Measurements from ENCODE around the gene DARS1.

DARS1 gene

DNA sequence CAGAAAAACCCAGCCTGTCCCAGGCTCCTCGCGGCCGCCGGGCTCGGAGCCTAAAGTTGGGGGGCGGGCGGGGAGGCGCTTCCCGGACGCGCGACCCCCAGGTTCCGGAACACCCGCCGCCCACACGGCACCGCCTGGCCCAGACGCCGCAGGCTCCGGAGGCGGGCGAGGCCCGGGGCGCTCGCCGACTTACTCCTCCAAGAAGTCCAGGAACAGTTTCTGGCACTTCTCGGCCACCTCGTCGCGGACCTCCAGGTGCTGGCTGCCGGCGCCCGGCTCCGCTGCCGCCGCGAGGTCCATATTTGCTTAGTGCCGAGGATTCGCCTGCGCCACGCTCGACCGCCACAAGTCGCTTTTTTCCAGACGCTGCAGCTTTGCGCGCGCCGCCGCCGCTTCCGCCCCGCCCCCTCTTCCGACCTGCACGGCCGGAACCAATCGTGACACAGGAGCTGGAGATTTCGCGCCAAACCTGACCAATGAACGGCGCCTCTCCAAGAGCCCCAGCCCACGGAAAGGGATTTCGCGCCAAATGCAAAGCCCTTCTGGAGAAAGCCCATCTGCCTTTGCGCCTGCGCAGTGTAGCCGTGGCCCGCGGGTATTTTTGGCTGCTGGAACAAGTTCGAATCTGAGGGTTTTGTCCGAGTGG is 109.2 kb downstream of the DARS1 start, which contains the start of gene MCM6 (continued):
- TF ChIP-seq OVOL3 (tag by site-specific recombination; IDR thresholded peaks at IDR 0.05) (no peak), HOXC10 (CRISPR knock-in tag; IDR thresholded peaks at IDR 0.05) (peak; percentile 99), ZNF768 (tag by site-specific recombination; IDR thresholded peaks at IDR 0.05) (no peak), ZNF121 (tag by site-specific recombination; IDR thresholded peaks at IDR 0.05) (no peak), ZNF785 (tag by site-specific recombination; IDR thresholded peaks at IDR 0.05) (no peak), BCL11B (tag by site-specific recombination; IDR thresholded peaks at IDR 0.05; ENCODE audit: low read depth) (no peak), ZNF776 (tag by site-specific recombination; IDR thresholded peaks at IDR 0.05; ENCODE audit: borderline replicate concordance) (no peak), ZNF324 (tag by site-specific recombination; IDR thresholded peaks at IDR 0.05) (no peak; the same call in 1 of the 2 replicates), ZNF132 (tag by site-specific recombination; IDR thresholded peaks at IDR 0.05; ENCODE audit: borderline replicate concordance) (no peak), REPIN1 (tag by site-specific recombination; IDR thresholded peaks at IDR 0.05; ENCODE audit: low read depth) (no peak), MYNN (tag by site-specific recombination; IDR thresholded peaks at IDR 0.05; ENCODE audit: borderline replicate concordance) (no peak), ZNF548 (tag by site-specific recombination; IDR thresholded peaks at IDR 0.05) (no peak), KLF9 (tag by site-specific recombination; IDR thresholded peaks at IDR 0.05; ENCODE audit: low read depth) (peak; percentile 26; the same call in 1 of the 2 replicates), ZBTB48 (tag by site-specific recombination; IDR thresholded peaks at IDR 0.05) (no peak), ZBTB1 (tag by site-specific recombination; IDR thresholded peaks at IDR 0.05) (no peak), ZNF146 (tag by site-specific recombination; IDR thresholded peaks at IDR 0.05) (no peak), KLF1 (tag by site-specific recombination; IDR thresholded peaks at IDR 0.05) (no peak), KLF10 (tag by site-specific recombination; IDR thresholded peaks at IDR 0.05) (no peak), ZNF23 (tag by site-specific recombination; IDR thresholded peaks at IDR 0.05; ENCODE audit: borderline replicate concordance) (no peak), GLI4 (tag by site-specific recombination; IDR thresholded peaks at IDR 0.05) (no peak), ZFHX2 (tag by site-specific recombination; conservative IDR thresholded peaks at IDR 0.05) (peak; percentile 82), GLIS2 (tag by site-specific recombination; IDR thresholded peaks at IDR 0.05) (no peak), ZNF2 (tag by site-specific recombination; IDR thresholded peaks at IDR 0.05) (no peak), KLF16 (tag by site-specific recombination; IDR thresholded peaks at IDR 0.05) (peak; percentile 59; the same call in 1 of the 2 replicates), ZNF621 (tag by site-specific recombination; IDR thresholded peaks at IDR 0.05) (no peak), SCRT1 (tag by site-specific recombination; IDR thresholded peaks at IDR 0.05; ENCODE audit: borderline replicate concordance) (no peak), ZNF140 (tag by site-specific recombination; IDR thresholded peaks at IDR 0.05) (no peak), ZNF10 (tag by site-specific recombination; IDR thresholded peaks at IDR 0.05) (no peak), SP2 (tag by site-specific recombination; IDR thresholded peaks at IDR 0.05) (peak; percentile 95)
- TF ChIP-seq, protein P1, sequence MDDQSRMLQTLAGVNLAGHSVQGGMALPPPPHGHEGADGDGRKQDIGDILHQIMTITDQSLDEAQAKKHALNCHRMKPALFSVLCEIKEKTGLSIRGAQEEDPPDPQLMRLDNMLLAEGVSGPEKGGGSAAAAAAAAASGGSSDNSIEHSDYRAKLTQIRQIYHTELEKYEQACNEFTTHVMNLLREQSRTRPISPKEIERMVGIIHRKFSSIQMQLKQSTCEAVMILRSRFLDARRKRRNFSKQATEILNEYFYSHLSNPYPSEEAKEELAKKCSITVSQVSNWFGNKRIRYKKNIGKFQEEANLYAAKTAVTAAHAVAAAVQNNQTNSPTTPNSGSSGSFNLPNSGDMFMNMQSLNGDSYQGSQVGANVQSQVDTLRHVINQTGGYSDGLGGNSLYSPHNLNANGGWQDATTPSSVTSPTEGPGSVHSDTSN (CRISPR knock-in tag; IDR thresholded peaks at IDR 0.05), result peak; percentile 98
- TF ChIP-seq, protein P2, sequence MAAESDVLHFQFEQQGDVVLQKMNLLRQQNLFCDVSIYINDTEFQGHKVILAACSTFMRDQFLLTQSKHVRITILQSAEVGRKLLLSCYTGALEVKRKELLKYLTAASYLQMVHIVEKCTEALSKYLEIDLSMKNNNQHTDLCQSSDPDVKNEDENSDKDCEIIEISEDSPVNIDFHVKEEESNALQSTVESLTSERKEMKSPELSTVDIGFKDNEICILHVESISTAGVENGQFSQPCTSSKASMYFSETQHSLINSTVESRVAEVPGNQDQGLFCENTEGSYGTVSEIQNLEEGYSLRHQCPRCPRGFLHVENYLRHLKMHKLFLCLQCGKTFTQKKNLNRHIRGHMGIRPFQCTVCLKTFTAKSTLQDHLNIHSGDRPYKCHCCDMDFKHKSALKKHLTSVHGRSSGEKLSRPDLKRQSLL (tag by site-specific recombination; IDR thresholded peaks at IDR 0.05), result no peak
- TF ChIP-seq, protein P3, sequence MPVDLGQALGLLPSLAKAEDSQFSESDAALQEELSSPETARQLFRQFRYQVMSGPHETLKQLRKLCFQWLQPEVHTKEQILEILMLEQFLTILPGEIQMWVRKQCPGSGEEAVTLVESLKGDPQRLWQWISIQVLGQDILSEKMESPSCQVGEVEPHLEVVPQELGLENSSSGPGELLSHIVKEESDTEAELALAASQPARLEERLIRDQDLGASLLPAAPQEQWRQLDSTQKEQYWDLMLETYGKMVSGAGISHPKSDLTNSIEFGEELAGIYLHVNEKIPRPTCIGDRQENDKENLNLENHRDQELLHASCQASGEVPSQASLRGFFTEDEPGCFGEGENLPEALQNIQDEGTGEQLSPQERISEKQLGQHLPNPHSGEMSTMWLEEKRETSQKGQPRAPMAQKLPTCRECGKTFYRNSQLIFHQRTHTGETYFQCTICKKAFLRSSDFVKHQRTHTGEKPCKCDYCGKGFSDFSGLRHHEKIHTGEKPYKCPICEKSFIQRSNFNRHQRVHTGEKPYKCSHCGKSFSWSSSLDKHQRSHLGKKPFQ (tag by site-specific recombination; IDR thresholded peaks at IDR 0.05), result no peak
- TF ChIP-seq, protein P4, sequence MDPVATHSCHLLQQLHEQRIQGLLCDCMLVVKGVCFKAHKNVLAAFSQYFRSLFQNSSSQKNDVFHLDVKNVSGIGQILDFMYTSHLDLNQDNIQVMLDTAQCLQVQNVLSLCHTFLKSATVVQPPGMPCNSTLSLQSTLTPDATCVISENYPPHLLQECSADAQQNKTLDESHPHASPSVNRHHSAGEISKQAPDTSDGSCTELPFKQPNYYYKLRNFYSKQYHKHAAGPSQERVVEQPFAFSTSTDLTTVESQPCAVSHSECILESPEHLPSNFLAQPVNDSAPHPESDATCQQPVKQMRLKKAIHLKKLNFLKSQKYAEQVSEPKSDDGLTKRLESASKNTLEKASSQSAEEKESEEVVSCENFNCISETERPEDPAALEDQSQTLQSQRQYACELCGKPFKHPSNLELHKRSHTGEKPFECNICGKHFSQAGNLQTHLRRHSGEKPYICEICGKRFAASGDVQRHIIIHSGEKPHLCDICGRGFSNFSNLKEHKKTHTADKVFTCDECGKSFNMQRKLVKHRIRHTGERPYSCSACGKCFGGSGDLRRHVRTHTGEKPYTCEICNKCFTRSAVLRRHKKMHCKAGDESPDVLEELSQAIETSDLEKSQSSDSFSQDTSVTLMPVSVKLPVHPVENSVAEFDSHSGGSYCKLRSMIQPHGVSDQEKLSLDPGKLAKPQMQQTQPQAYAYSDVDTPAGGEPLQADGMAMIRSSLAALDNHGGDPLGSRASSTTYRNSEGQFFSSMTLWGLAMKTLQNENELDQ (tag by site-specific recombination; IDR thresholded peaks at IDR 0.05; ENCODE audit: low read depth), result no peak
- TF ChIP-seq, protein P5, sequence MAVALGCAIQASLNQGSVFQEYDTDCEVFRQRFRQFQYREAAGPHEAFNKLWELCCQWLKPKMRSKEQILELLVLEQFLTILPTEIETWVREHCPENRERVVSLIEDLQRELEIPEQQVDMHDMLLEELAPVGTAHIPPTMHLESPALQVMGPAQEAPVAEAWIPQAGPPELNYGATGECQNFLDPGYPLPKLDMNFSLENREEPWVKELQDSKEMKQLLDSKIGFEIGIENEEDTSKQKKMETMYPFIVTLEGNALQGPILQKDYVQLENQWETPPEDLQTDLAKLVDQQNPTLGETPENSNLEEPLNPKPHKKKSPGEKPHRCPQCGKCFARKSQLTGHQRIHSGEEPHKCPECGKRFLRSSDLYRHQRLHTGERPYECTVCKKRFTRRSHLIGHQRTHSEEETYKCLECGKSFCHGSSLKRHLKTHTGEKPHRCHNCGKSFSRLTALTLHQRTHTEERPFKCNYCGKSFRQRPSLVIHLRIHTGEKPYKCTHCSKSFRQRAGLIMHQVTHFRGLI (tag by site-specific recombination; IDR thresholded peaks at IDR 0.05), result 0 out of 2 replicates have a peak, but pooled peaks have one; percentile 26

Data from HEK293 (cell line).